Right lobe of liver (tissue), 6 donors: ENCODE measurements around the gene NDUFS6. TPM values are rescaled to one million over a fixed set of nuclear protein-coding genes. Genes with fewer than 3 reads are reported as not detected.

ENCODE experiments used
- ATAC-seq, 4 donors: fragments of 200-7000 bp; cut with Tn5 transposase; one replicate each; pipeline ENCODE4 v1.9.1; 2020; ENCODE audit warnings: mild to moderate bottlenecking in 4 of 4, moderate library complexity in 4 of 4
- DNase-seq, 3 donors: peaks; one replicate each; pipeline ENCODE4 v3.0.0-alpha.2; 2020
- H3K27ac ChIP-seq, 3 donors: fragments of 200-600 bp; one replicate each; pipeline ENCODE4 v1.8.0; 2022
- H3K27me3 ChIP-seq, 2 donors: fragments of 200-600 bp; one replicate each; pipeline ENCODE4 v1.8.0; 2022
- H3K36me3 ChIP-seq, 4 donors: fragments of 200-600 bp; sonication (generic) in 1 of 4; one replicate each; pipeline versions ENCODE4 v1.5.1 to v1.8.0; 2017 to 2022; ENCODE audit warnings: control low read depth in 1 of 4
- H3K4me1 ChIP-seq, 4 donors: fragments of 200-600 bp; sonication (generic) in 1 of 4; one replicate each; pipeline versions ENCODE4 v1.5.1 to v1.8.0; 2017 to 2022; ENCODE audit warnings: control low read depth in 1 of 4
- H3K4me3 ChIP-seq, 3 donors: fragments of 200-600 bp; one replicate each; pipeline ENCODE4 v1.8.0; 2022
- H3K9me3 ChIP-seq, 4 donors: fragments of 200-600 bp; sonication (generic) in 1 of 4; one replicate each; pipeline versions ENCODE4 v1.5.1 to v1.8.0; 2017 to 2022; ENCODE audit warnings: control low read depth in 1 of 4
- CTCF ChIP-seq, 4 donors: fragments of 200-600 bp in 3 of 4; fragments of 450-650 bp in 1 of 4; IDR thresholded peaks; one replicate each; pipeline versions ENCODE4 v1.5.1 to v1.8.0; 2016 to 2022; ENCODE audit warnings: antibody characterized with exemption in 4 of 4, mild to moderate bottlenecking in 2 of 4
- POLR2A ChIP-seq: fragments of 450-650 bp; IDR thresholded peaks from one replicate; pipeline ENCODE4 v1.6.1; 2017; ENCODE audit warnings: antibody characterized with exemption, mild to moderate bottlenecking
- WGBS: methylation state at CpG from one replicate; pipeline ENCODE4 v1.1.6; 2018; ENCODE audit warnings: low coverage, low lambda C conversion rate; ENCODE audit not compliant: insufficient coverage; ENCODE audit errors: missing lambda C conversion rate; 5-methylcytosine and 5-hydroxymethylcytosine counted together
- intact Hi-C, 2 donors: fragments of 100-400 bp; cut with DNase I; formaldehyde crosslinking; loops; one replicate each; pipeline versions ENCODE4 v1.11.2 to v1.14.1; 2022
- total RNA-seq, 6 experiments: library from RNA; depleted of rRNA in 2 of 6; stranded (reverse); fragments of >200 nt in 2 of 6; fragmentation: NEBNext Ultra II Directional in 3 of 6; extraction: Animal tissue kit (Norgen Biotek cat#: 25700) in 3 of 6; gene quantifications; one replicate each; pipeline versions ENCODE4 v1.1.0 to v1.2.4, GENCODE V29; 2016 to 2023
- donor health status: DM: no; HTN: yes; CAD: no.
- donor health status: DM: no; HTN: no; CAD: no.
- donor health status: DM: no; HTN: no; CAD: no.
- donor health status: DM: no; HTN: yes; CAD: no.
- donor health status: DM: no; HTN: yes; CAD: no.

Gene NDUFS6
- total RNA-seq, 6 experiments from 2014 or later: 16.5 to 57.5 (median 23.7) TPM

- ATAC-seq (no peak), DNase-seq (no peak)
- WGBS: 20% methylated on average over 1 of the region's 16 CpGs
- Histone ChIP-seq H3K4me1 (no peaks in the 10 kb centered on the region), H3K27me3 (no peaks in the 10 kb centered on the region), H3K9me3 (no peaks in the 10 kb centered on the region), H3K4me3 (no peak overlapping the region), H3K36me3 (no peaks in the 10 kb centered on the region), H3K27ac (no peak overlapping the region)
- no peak for TF ChIP-seq POLR2A
- intact Hi-C loops: no loop called here
These were observed 63.8 kb downstream of the NDUFS6 start for GRCh38 chr5:1864896-1865440.

GRCh38 chr5:1865486-1865885 lies 64.3 kb downstream of the NDUFS6 start:
- Histone ChIP-seq H3K27me3 (no peaks in the 10 kb centered on the region), H3K4me3 (no peak overlapping the region), H3K4me1 (no peaks in the 10 kb centered on the region), H3K9me3 (no peaks in the 10 kb centered on the region), H3K36me3 (no peaks in the 10 kb centered on the region), H3K27ac (no peak overlapping the region)
- intact Hi-C loops: no loop called here
- DNase-seq: no peak
- no CpG with 5 or more reads among the region's 14 CpGs for WGBS
- TF ChIP-seq CTCF (IDR thresholded peaks at IDR 0.05): no peak
- no peak for TF ChIP-seq POLR2A
- ATAC-seq: no peak

Other genes with a start within 250 kb of the NDUFS6 start
- gene MRPL36, start 1.6 kb upstream of the NDUFS6 start, total RNA-seq: 10 to 100 TPM; 30.7 to 40.0 (median 35.5) TPM
- not detected for gene IRX4, start 81.5 kb downstream of the NDUFS6 start, total RNA-seq